OCI-LY1 (cell line): ENCODE results near the gene IGF2R.

ENCODE experiments used
- H2AFZ ChIP-seq: fragments of 200-600 bp; sonication (generic), shearing (Covaris generic); 2 replicates; pipeline ENCODE4 v1.6.0; 2014; ENCODE audit warnings: antibody characterized with exemption, mild to moderate bottlenecking, low read length
- H3F3A ChIP-seq: fragments of 200-600 bp; sonication (generic), shearing (Covaris generic); 2 replicates; pipeline ENCODE4 v1.6.0; 2014; ENCODE audit warnings: mild to moderate bottlenecking, antibody characterized with exemption, low read length, moderate library complexity; ENCODE audit not compliant: insufficient read depth
- H3K27ac ChIP-seq: fragments of 200-600 bp; sonication (generic); 2 replicates; pipeline ENCODE4 v1.5.1; 2014; ENCODE audit warnings: low read length, mixed run types, mild to moderate bottlenecking, low read depth; ENCODE audit not compliant: poor library complexity, severe bottlenecking
- H3K27me3 ChIP-seq: fragments of 200-600 bp; sonication (generic); 2 replicates; pipeline ENCODE4 v1.6.0; 2014; ENCODE audit warnings: antibody characterized with exemption, mild to moderate bottlenecking, low read length, moderate library complexity; ENCODE audit not compliant: insufficient read depth
- H3K36me3 ChIP-seq: fragments of 200-600 bp; sonication (generic); 2 replicates; pipeline ENCODE4 v1.6.1; 2014; ENCODE audit warnings: mild to moderate bottlenecking, antibody characterized with exemption, low read length, moderate library complexity, mixed read lengths; ENCODE audit not compliant: insufficient read depth
- H3K4me1 ChIP-seq: fragments of 200-600 bp; sonication (generic); 2 replicates; pipeline ENCODE4 v1.5.1; 2014; ENCODE audit warnings: mild to moderate bottlenecking, low read length, moderate library complexity; ENCODE audit not compliant: insufficient read depth, severe bottlenecking
- H3K4me2 ChIP-seq: fragments of 200-600 bp; sonication (generic), shearing (Covaris generic); 2 replicates; pipeline ENCODE4 v1.6.1; 2014; ENCODE audit warnings: low read length
- H3K4me3 ChIP-seq: fragments of 200-600 bp; sonication (generic); 2 replicates; pipeline ENCODE4 v1.5.1; 2014; ENCODE audit warnings: low read length, low read depth, mild to moderate bottlenecking, mixed read lengths; ENCODE audit not compliant: poor library complexity, severe bottlenecking
- H3K79me2 ChIP-seq: fragments of 200-600 bp; shearing (Covaris generic); 2 replicates; pipeline ENCODE4 v1.6.1; 2016; ENCODE audit warnings: mixed run types, low read length, mixed read lengths; ENCODE audit not compliant: insufficient read depth
- H3K9ac ChIP-seq: fragments of 200-600 bp; sonication (generic), shearing (Covaris generic); 2 replicates; pipeline ENCODE4 v1.6.1; 2014; ENCODE audit warnings: mild to moderate bottlenecking, low read length, mixed read lengths
- H3K9me2 ChIP-seq: fragments of 200-600 bp; sonication (generic), shearing (Covaris generic); 2 replicates; pipeline ENCODE4 v1.6.1; 2014; ENCODE audit warnings: low read depth, mild to moderate bottlenecking, low read length, mixed read lengths
- H3K9me3 ChIP-seq: fragments of 200-600 bp; shearing (Covaris generic); 2 replicates; pipeline ENCODE4 v1.6.1; 2014; ENCODE audit warnings: low read length, mixed read lengths
- H4K20me1 ChIP-seq: fragments of 200-600 bp; sonication (generic), shearing (Covaris generic); 2 replicates; pipeline ENCODE4 v1.6.0; 2016; ENCODE audit warnings: mild to moderate bottlenecking, low read length; ENCODE audit not compliant: insufficient read depth
- CTCF ChIP-seq: fragments of 200-600 bp; sonication (generic), shearing (Covaris generic); IDR thresholded peaks from 2 replicates; pipeline ENCODE4 v1.5.1; 2017; ENCODE audit warnings: mild to moderate bottlenecking, antibody characterized with exemption, low read length, moderate library complexity, mixed read lengths
- EZH2 ChIP-seq: fragments of 200-600 bp; sonication (generic), shearing (Covaris generic); IDR thresholded peaks from 2 replicates; pipeline ENCODE4 v1.8.0; 2017; ENCODE audit warnings: borderline replicate concordance, mixed run types, mild to moderate bottlenecking, antibody characterized with exemption, low read length, moderate library complexity, mixed read lengths

IGF2R gene

GRCh38 chr6:159926542-159927203 lies 42.2 kb upstream of the IGF2R start:
- no peaks in the 10 kb centered on the region for H3K9me3 ChIP-seq
- no peaks in the 10 kb centered on the region for H3K9me2 ChIP-seq
- H4K20me1 ChIP-seq: no peaks in the 10 kb centered on the region
- no peak overlapping the region for H3K4me3 ChIP-seq
- H3K27ac ChIP-seq: no peak overlapping the region
- H3K4me1 ChIP-seq: peaks cover 10% of the 10 kb centered on the region
- TF ChIP-seq EZH2 (no peak), CTCF (no peak)
- no peaks in the 10 kb centered on the region for H3K79me2 ChIP-seq
- no peaks in the 10 kb centered on the region for H3K27me3 ChIP-seq
- H3F3A ChIP-seq: no peaks in the 10 kb centered on the region
- no peak overlapping the region for H3K9ac ChIP-seq
- H2AFZ ChIP-seq: no peak overlapping the region
- no peaks in the 10 kb centered on the region for H3K36me3 ChIP-seq
- no peak overlapping the region for H3K4me2 ChIP-seq

GRCh38 chr6:159929819-159930218 lies 39.1 kb upstream of the IGF2R start:
- Histone ChIP-seq H4K20me1 (no peaks in the 10 kb centered on the region), H3K79me2 (no peaks in the 10 kb centered on the region), H3K27me3 (no peaks in the 10 kb centered on the region), H2AFZ (no peak overlapping the region), H3K9me3 (no peaks in the 10 kb centered on the region), H3K9ac (no peak overlapping the region), H3K4me3 (no peak overlapping the region), H3K27ac (no peak overlapping the region), H3K9me2 (no peaks in the 10 kb centered on the region), H3K4me1 (peaks cover 10% of the 10 kb centered on the region), H3K4me2 (no peak overlapping the region), H3F3A (no peaks in the 10 kb centered on the region), H3K36me3 (no peaks in the 10 kb centered on the region)
- TF ChIP-seq CTCF (no peak), EZH2 (no peak)

GRCh38 chr6:159931112-159931511 lies 37.8 kb upstream of the IGF2R start:
- no peak for TF ChIP-seq EZH2
- TF ChIP-seq CTCF: no peak
- Histone ChIP-seq H3K27me3 (peaks cover 8% of the 10 kb centered on the region; the same call in 1 of the 2 replicates), H3K4me3 (no peak overlapping the region), H3K27ac (no peak overlapping the region), H3K9me3 (no peaks in the 10 kb centered on the region), H3F3A (no peaks in the 10 kb centered on the region), H3K9ac (no peak overlapping the region), H3K9me2 (no peaks in the 10 kb centered on the region), H3K36me3 (no peaks in the 10 kb centered on the region), H3K4me1 (peaks cover 10% of the 10 kb centered on the region), H4K20me1 (no peaks in the 10 kb centered on the region), H2AFZ (no peak overlapping the region), H3K4me2 (no peak overlapping the region), H3K79me2 (no peaks in the 10 kb centered on the region)
